NCI-H526 (cell line): ENCODE measurements around the gene FARP1.

ENCODE experiments used
- DNase-seq, 2 experiments: peaks; one replicate each; lab custom pipeline; 2025; lab: John Stamatoyannopoulos, UW

The FARP1 gene

DNA sequence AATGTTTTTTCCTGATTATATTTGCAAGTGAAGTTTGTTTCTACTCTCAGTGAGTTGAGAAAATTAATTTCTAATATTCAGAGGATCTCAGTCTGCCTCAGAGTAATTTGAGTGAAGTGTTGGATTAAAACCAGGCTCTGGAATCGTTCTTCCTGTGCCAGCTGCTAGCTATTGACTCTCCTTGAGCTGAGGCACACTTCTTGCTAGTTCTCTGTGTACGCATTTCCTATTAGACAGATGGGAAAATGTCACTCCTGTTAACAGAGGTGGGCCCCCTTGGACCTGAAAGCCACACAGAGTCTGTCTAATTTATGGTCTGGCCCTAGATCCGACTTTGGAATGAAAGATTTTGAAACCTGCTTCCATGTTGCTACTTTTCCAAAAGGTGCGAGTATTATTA lies 141.8 kb downstream of the FARP1 start:
- peak in 1 of 2 experiments; percentile 26 for DNase-seq

DNA sequence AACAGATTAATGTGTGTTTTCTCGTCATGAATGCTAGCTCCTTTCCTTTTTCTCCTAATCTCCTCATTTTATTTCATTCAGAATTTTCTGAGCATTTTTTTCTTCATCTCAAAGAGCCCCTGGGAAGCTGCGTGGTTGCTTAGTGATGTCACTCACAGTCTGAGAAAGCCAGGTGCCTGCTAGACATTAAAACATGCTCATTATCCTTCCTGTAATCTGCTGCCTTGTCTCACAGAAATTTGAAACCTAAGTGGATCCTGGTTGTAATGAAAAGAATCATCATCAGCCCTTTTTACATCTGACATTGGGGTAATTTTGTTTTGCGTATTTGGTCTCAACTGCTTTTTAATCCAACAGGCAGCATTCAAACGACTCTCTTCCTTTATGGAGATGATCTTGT lies 142.4 kb downstream of the FARP1 start:
- peak; percentile 94 for DNase-seq

GRCh38 chr13:98285852-98286594 lies 143.1 kb downstream of the FARP1 start:
- DNase-seq = peak in 1 of 2 experiments; percentile 59

GRCh38 chr13:98286799-98287198 lies 143.9 kb downstream of the FARP1 start:
- DNase-seq = no peak

DNA sequence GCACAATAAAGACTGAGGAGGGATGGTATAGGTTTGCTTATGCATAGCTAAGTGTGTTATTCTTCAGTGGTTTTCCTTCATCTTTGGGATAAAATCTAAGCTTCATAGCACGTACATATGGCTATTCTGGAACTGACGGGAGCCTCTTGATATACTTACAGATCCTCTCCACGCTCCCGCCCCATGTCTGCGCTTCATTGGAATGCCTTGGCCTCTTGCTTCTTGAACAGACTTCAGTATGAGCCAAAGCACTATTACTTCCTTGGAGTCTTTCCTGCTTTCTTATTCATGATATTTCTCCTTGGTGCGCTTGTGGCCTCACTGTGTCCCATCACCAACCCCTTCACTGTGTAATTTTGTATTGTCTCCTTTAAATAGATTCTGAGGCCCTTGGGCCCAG lies 145.3 kb downstream of the FARP1 start:
- no peak for DNase-seq

GRCh38 chr13:98289339-98289945 lies 146.5 kb downstream of the FARP1 start:
- no peak for DNase-seq

DNA sequence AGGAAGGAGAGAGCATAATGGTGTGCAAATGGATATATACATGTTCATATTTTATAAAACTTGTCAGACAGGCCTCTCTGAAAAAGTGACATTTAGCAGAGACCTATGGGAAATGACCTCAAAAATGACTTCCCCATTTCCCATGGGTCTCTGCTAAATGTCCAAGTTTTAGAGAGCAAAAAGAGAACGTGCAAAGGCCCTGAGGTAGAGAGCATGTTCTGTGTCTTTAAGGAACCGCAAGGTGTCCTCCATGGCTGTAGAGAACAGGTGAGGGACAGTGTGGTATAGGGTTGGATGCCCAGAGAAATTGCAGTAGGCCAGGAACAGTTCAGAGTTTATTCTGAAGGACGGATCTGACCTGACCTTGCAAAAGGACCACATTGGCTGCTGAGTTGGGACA lies 147.4 kb downstream of the FARP1 start:
- DNase-seq = no peak

DNA sequence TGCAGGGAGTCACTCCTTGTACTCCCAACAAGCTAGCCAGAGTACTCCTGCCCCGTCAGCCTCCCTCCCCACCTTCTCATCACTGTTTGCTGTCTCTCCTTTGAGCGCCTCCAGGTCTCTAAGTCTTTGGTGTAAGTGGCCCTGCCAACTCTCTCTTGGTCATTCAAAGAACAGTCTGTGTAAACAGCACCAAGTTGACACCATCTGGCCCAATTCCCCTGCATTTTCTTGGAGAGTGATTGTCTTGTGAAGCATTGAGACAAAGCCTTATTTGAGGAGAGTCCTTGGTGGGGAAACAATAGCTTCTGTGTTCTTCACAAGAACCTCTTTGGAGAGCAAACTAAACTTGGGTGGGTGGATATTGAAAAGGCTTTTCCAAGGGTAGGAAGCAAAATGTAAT lies 148.8 kb downstream of the FARP1 start:
- DNase-seq = no peak

DNA sequence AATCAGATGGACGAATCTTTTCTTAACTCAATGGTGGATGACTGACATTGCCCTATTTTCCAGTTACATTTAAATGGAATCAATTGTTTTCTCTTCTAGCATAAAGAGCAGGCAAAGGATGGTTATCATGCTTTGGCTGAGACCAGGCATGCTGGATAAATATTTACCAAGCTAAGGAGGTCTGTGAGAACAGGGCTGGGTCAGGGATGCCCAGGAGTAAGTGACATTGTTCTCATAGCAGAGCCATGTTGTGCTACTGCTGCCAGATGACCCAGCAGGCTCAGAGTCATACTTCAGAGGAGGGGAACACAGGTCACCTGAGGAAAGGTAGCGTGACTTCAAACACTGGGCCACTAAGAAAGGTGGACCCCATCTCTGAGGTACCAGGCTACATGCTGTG lies 150.2 kb downstream of the FARP1 start:
- no peak for DNase-seq

GRCh38 chr13:98293570-98294142 lies 150.8 kb downstream of the FARP1 start:
- no peak for DNase-seq

- DNase-seq = no peak
Measured at GRCh38 chr13:98295371-98295770, 152.5 kb downstream of the FARP1 start.

DNA sequence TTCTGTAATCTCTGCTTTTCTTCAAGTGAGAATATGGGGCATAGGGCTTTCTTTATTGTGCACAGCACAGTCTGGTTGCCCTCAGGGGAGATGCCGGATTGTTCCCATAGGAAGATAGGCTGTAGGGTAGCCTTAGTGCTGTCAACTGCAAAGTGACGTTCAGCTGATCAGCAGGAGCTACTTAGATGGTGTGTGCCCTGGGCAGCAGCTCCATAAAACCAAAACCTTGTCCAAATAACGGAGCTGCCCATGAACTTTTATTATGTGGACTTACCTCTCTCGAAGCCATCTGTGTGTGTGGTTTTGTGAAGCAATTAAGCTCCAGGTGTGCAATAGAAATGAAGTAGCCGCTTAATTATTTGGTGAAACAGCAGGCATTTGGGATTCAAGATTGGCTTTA lies 154.2 kb downstream of the FARP1 start:
- DNase-seq = no peak

DNA sequence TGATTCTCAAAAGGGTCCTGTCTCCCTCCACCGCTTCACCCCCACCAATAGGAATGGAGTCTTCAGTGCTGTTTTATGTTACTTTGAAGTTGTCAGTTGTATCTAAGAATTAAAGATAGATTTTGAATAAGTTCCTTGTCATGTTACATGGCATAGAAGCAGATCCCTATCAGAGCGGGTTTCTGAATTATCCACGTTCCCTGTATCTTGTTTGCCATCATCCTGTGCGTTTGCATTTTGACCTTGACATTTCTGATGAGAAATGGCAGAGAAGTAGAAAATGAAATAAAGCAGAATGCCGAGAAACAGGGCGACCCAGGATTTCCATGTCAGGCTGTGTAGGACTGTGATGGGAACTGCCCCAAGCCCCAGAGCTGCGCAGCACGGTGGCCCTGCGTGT lies 154.9 kb downstream of the FARP1 start:
- no peak for DNase-seq

- DNase-seq = no peak
Measured at GRCh38 chr13:98298599-98298998, 155.7 kb downstream of the FARP1 start.

DNA sequence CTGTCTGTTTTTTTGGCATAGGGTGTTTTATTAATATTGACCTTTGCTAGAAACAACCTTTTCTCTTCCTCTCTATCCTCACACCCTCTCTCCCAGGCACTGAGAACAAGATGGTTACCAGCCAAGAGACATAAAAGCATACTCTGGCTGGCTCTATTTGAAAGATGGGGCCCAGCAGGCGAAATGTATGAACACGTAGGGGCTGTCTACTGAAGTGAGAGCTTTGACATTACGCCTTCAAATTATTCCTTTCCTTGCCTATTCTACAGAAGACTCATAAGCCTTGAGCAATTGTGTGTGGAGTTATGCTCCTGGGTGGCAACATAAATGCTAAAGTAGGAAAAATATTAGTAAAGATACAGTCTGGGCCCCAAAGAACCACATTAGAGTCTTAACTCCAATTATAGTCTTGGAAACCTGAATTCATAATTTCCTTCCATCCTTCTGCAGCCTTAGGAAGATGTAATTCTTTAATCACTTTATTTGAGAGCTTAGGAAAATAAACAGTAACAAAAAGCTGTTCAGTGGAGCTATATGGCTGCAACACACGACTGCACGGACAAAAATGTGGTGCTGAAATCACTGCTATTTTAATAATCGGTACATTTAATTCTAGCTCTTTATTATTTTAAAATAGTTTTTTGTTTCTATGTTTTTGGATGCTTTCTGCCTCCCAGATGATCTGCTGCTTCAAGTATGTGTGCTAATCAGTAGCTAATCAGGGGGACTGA lies 156.5 kb downstream of the FARP1 start:
- DNase-seq = no peak

DNA sequence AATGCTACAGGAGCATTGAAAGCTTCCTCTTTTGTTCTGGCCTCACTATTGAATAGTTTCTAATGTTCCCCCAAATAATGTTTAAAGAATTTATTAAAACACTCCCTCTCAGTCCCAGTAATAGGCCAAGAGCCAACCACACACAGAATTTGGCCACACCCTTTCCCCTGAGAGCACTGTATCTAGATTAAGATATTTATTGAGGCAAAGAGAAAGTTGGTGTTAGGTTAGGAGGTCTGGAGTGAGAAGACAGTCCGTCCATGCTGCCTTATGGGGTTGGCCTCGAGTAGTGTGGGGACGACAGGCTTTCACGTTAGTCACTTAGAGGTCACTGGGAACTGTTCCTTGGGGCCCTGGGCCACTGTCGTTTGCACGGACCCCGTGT lies 157.1 kb downstream of the FARP1 start:
- no peak for DNase-seq

GRCh38 chr13:98300956-98301641 lies 158.2 kb downstream of the FARP1 start:
- DNase-seq = peak; percentile 86 to 94

- DNase-seq = no peak
Measured at GRCh38 chr13:98301721-98302120, 158.8 kb downstream of the FARP1 start.

GRCh38 chr13:98303858-98304257 lies 161.0 kb downstream of the FARP1 start:
- no peak for DNase-seq

DNA sequence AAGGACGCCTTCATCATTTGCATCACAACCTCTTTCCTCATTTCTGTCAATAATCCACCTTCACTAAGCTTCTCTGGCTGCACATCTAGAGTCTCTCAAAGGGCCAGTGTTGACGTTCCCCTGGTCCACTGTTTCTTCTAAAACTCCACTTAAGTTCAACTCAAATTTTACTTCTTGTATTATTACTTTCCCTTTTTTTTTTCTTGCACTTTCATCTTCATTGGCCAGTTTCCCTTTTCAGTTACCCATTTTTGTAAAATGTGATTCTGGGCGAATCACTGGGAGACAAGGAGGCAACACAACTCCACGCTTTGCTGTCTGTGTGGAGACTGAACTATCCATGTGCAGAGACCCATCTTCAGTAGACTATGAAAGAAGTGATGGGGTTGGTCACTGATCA lies 162.8 kb downstream of the FARP1 start:
- DNase-seq = no peak

- no peak for DNase-seq
Measured at GRCh38 chr13:98307463-98308085, 164.7 kb downstream of the FARP1 start.
